Endometrial microvascular endothelial cells (primary cell): ENCODE measurements around the gene STRIP1. TPM values are rescaled to one million over a fixed set of nuclear protein-coding genes. Genes with fewer than 3 reads are reported as not detected.
"Not testable (repeated sequence)": the region's sequence is repeated elsewhere in the genome, so short reads cannot be mapped to it uniquely, and the experiment has no call there.

ENCODE experiments used
- in situ Hi-C: cut with HindIII; loops from 2 replicates; pipeline ENCODE4 v1.10.0; 2017; ENCODE audit warnings: low sequenced_read_pairs, low pct_unique_long_range_greater_than_20kb; ENCODE audit errors: inconsistent ontology term
- total RNA-seq: library from RNA; depleted of rRNA; stranded (reverse); fragments of >200 nt; gene quantifications from one replicate; pipeline ENCODE4 v1.2.3, GENCODE V29; 2015; ENCODE audit errors: inconsistent ontology term

Gene STRIP1
- total RNA-seq, 1 donor from 2014 or later: 53.1 TPM

DNA sequence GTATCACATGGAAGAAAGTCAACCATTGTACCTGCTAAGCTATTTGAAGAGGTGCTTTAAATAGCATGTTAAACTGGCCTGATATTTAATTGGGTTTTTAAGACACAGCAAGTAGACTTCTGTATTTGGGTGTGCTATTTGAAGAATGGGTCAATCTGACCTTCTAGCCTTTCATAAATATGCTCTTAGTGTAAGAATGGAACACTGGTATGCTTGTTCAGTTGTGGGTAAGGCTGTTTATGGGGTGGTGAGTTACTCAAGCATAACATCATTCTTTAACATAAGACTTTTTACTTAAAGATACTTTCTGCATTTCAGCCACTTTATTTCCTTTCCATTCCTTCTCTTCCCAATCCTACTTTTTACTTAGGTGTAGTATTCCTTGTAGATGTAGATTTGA lies 28.5 kb upstream of the STRIP1 start:
- in situ Hi-C loops: no loop called here

DNA sequence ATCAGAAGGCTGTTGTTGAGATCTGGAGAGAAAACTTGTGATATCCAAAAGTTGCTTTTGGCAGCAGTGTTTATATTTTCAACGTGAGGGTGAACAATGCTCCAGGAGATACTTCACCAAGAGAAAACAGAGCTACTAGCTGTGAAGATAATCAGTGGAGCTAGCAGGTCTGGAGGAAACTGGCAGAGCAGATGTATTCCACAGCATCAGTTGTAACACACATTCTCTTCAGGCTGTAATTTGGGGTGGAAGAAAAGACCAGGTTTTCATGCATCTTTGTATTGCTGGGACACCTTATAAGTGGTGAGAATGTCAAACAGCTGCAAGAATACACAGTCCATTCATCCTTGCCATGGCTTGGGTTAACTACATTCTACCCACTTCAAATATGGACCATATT lies 27.9 kb upstream of the STRIP1 start:
- in situ Hi-C loops: no loop called here

DNA sequence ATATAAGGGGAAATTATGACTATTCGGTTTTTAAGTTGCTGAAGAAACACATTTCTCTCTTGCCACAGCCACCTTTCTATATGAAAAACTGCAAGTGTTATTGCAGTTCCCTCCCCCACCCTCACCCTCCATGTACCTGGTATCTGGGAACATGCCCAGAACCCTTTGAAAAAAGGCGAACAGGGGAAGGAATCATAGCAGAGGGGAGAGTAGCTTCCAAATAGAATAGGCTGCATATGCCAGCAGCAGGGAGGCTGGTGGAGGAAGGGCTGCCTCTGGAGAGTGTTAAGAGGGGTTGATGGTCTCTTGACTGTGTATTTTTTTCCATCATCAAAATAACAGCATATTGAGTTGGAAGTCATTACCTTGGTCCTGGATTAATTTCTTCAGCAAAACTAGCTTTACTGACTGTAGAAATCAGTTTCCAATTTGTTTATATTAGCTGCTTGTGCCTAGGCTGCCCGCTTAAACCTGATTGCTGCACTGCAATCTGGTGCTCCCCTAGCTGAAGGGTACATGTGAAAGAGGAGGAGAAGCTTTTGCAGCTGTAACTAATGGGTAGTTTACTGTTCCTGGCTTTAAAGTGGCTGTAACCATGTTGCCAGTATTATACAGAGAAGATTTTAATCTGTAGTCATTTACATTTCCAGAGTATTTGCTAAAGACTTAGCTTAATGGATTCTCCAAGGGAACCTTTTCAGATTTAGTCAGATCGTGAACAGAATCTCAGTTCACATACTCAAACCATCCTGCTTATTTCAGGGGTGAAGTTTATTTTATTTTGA lies 27.2 kb upstream of the STRIP1 start:
- in situ Hi-C loops: no loop called here

DNA sequence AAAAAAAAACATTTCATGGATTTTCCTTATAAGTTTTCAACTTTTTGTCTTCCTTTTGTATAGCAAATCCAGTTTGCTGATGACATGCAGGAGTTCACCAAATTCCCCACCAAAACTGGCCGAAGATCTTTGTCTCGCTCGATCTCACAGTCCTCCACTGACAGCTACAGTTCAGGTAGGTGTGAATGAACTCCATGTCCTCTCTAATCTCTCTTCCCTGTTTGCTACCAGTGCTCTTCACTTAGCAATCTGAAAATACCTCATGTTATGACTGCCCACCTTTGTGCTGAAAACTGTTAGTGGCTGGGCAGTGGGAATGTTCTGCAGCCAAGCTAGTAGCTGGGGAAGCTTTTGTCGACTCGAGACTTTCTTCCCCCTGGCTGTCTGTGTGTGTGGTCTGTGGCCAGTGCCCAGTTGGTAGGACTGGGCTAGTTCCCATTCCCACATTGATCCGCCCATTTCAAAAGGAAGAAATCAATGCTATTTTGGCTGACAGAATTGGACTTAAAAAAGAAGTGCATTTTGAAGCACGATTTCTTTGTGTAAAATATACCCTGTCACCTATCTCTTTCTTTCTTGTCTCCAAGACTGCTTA lies 25.4 kb upstream of the STRIP1 start:
- in situ Hi-C loops: no loop called here

DNA sequence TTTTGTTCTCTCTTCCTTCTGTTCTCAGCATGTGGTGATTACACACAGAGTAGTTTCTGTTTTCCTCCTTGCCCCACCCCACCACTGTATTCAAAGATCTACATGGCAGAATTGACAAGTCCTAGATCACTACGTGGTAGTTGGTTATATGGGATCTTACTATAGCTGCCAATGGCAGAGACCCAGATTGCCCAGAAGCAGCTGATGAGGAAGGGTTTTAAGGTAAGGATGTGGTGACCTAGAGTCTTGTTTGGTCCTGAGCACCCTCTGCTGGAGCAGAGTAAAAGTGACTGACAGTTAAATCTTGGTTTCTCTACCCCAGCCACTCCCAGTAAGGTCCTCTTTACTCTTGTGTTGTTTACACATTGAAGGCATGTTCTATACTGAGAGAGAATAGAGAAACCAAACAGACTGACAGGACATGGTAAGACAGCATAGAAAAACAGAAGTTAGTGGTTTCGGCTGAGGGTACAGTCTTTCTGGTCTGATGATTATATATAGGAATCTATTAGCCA lies 22.8 kb upstream of the STRIP1 start:
- in situ Hi-C loops: no loop called here

DNA sequence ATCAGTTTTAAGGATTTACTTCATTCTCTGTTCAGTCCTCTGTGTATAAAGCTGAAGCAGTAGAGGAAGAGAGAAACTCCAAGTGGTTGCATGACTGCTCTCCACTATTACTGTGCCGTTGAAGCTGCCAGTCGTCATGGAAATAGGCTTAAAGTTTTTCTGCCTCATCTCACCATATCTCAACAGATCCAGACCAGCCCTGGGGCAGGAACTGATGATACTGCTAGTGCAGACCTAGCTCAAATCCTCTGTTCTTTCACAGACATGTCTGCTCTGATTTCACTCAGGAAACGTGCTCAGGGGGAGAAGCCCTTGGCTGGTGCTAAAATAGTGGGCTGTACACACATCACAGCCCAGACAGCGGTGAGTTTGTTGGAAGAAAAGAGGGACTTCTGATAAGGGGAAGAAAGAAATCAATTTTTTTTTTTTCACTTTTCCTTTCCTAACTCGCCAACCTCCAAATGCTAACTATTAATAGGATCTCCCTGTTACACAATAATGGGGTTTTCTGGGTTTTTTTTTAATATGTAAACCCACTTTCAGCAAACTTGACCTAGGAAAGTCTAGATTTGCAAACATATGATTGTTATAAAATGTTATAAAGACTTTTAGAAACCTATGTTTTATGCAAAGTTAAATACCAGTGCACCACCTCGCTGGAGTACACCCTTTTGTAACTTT lies 22.2 kb upstream of the STRIP1 start:
- in situ Hi-C loops: no loop called here

DNA sequence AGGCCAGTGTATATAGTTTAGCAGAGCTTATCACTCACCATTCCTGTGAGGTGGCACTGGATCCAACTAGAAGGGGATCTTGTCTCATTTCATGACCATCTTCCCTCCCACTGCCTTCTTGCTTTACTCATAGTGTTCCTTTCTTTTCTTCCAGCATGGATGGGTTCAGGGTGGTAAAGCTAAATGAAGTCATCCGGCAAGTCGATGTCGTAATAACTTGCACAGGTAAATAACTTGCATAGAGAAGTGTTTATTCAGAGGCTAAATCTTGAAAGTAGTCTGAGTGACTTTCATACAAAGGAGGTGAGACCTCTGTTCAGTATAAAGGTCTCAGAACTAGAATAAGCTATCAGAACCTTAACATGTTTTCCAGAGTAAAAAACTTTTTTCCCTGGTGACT lies 16.6 kb upstream of the STRIP1 start:
- in situ Hi-C loops: no loop called here

DNA sequence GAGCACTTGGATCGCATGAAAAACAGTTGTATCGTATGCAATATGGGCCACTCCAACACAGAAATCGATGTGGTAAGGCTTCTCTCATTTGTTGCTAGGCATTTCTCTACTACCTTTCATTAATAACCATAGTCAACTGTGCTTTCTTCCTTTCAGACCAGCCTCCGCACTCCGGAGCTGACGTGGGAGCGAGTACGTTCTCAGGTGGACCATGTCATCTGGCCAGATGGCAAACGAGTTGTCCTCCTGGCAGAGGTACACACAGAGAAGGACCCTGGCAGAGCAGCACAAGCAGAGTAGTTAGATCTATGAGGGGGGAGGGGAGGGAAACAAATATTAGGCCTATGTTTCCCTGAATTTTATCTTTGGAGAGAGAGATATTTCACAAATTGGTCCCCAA lies 16.0 kb upstream of the STRIP1 start:
- in situ Hi-C loops: no loop called here

DNA sequence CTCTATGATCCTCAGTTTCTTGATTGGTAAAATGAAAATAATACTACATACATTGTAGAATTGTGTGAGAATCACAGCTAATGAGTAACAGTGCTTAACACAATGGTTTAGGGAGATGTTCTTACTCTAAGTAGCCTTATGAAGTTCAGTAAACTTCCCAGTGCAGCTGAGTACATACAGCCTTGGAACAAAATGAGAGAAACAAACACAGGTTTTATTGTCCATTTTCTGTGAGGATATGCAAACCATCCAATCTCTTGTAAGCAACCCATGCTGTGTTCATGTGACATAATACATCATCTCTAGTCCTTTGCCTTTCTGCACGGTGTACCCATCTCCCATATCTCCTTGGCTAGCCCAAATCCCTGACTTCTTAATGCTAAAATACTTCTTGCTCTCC lies 14.7 kb upstream of the STRIP1 start:
- in situ Hi-C loops: no loop called here

DNA sequence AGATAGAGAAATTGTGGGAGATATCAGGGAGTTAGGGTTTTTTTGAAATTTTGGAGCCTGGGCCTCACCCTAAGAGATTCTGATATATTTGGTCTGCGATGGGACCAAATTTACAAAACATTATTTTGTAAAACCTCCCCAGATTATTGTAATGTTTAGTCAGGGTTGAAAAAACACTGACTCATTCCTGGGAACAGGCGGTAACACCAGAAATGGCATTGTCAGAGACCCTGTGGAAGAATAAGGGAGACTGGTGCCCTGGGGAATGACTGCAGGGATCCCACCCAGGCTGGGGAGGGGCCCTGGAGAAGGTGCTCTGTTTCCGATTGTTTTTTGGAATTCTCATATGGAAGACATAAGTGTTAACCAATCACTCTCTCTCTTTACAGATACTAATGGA lies 13.1 kb upstream of the STRIP1 start:
- in situ Hi-C loops: no loop called here

DNA sequence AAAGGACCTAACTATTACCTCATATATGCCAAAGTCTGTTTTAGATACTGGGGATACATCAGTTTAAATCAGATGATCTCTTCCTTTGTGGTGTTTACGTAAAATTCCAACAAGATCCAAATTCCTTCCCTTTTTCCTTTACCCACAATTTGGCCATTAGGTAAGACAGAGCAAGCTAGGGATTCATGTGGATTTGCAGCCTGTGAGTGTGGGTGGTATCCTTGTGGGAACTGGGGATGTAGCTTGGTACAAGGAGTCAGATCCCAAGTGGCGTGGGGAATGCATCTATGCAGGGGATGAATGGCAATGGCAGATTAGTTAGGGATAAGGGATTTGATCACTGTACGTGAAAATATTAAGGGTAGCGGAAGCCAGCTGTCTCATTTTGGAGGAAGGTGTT lies 9.8 kb upstream of the STRIP1 start:
- in situ Hi-C loops: no loop called here

DNA sequence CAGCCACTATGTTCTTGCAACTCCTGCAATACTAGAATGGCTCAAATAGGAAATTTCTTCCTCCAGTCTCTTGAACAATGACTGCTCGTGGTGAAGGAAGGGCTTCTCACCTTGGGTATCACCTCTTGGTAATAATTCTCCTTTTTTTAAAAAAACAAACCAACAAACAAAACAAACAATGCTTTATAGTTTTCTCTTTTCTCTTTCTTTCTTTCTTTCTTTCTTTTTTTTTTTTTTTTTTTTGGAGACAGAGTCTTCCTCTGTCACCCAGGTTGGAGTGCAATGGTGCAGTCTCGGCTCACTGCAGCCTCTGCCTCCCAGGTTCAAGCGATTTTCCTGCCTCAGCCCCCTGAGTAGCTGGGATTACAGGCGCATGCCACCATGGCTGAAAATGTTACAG lies 3.7 kb upstream of the STRIP1 start:
- in situ Hi-C loops: not testable (repeated sequence)

DNA sequence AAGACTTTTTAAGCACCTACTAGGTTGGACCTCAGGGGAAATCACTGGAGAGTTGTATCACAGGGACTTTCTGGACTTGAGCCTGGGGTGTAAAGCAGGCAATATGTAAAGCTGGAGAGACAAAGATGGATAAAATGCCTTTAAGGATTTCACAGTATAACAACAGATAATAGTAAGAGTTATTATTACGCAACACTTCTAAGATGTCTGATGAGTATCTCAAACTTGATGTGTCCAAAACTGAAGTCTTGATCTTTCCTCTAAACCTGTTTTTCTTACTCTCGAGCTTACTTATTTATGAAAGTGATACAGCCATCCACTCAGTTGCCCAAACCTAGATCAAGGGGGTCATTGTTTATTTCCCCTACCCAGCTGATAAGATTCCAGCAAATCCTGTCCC lies 2.1 kb upstream of the STRIP1 start:
- in situ Hi-C loops: no loop called here

DNA sequence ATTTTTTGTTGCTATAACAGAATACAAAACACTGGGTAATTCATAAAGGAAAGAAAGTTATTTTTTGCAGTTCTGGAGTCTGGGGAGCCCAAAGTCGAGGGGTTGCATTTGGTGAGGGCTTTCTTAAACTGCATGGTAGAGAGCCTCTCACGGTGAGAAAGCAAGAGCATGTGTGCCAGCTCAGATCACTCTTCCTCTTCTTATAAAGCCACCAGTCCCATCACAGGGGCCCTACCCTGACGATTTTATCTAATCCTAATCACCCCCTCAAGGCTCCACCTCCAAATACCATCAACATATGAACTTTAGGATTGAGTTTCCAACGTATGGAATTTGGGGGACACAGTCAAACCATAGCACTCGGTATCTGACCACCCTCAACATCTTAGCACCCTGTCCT lies 1.0 kb upstream of the STRIP1 start:
- in situ Hi-C loops: no loop called here

DNA sequence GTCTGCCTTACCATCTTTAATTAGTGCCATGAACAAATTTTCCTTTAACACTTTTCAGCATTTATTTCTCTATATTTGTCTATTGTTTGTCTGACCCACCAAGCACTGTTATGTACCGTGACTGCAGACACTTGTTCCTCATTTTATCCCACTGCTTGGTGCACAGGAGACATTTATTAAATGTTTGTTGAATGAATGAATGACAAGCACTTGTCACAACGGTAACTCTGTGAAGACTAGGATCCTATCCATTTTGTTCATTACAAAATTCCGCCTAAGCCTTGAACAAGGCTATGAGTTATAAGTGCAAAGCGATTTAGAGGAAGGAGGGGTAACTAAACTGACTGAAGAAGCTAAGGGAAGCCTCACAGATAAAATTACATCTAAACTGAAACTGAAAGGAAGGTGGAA lies 379 bp upstream of the STRIP1 start:
- in situ Hi-C loops: no loop called here

DNA sequence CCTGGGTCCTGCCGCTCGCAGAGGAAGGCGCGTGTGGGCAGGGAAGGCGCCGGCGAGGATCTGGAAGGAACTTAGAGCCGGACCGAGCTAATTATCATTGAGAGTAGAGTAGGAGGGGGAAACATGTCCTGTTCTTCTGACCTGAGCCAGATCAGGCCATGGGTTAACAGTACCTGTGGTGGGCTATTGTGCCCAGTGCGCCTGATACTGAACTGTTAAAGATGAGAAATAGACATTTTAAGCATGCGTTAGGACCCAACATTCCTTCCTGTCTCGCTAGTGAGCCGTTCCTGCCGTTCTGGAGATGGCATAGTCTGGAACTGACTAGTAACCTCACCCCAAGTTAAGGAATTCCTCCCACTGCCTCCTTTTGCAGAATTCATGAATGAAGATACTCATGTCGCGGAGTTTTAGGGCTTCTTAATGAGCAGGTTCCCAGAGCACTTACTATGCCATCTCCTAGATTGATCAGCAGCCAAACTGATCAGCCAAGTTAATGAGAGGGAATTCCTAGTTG lies 870 bp downstream of the STRIP1 start:
- in situ Hi-C loops: no loop called here

DNA sequence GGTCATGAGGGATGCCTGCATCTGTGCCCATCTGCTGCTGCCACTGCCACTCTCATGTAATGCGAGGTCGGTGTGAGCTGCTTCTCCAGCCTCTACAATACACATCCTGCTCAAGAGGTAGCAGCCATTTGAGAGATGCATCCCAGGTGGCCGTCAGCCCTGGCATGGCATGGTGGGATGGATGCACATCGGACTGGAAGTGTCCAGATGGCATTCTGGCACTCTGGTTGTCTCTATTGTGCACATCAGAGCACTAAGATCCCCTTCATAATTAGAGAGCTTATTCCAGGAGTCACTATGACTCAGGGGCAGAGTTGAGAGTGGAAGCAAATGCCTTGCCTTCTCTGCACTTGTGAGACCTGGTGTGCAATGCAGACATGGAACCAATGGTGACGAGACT lies 3.8 kb downstream of the STRIP1 start:
- in situ Hi-C loops: no loop called here

DNA sequence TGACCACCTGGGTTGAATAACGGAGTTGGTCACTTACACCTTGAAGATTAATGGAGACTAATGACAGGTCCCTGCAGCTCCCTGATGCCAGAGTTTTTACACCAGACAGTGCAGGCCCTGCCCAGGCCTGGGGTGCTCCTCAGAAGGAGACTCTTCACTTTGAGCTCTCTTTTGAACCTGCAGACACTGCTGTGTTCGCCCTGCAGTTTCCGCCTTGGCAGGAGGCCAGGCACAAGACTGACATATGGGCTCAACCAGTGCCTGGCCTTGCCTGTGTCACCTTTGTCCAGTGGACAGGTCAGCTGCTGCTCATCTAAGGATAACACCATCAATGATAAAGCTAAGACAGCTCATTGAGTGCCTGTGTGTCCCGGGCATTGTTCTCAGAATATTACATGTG lies 5.2 kb downstream of the STRIP1 start:
- in situ Hi-C loops: no loop called here

DNA sequence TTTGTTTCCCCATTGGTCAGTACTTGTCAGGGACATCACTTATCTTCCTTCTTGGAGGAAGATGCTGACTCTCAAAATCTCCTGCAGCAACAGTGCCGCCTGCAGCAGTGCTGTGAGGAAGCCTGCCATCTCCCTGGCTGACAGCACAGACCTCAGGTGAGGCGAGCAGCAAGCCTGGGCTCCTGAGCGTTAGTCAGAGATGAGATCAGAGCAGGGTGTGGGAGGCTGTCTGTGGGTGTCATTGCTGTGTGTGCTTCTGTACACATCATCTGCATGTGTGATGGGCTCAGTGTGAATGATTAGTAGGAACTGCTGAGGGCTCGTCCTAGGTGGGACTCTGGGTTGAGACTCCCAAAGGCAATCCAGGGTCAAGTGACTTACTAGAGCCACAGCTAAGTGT lies 6.1 kb downstream of the STRIP1 start:
- in situ Hi-C loops: no loop called here

DNA sequence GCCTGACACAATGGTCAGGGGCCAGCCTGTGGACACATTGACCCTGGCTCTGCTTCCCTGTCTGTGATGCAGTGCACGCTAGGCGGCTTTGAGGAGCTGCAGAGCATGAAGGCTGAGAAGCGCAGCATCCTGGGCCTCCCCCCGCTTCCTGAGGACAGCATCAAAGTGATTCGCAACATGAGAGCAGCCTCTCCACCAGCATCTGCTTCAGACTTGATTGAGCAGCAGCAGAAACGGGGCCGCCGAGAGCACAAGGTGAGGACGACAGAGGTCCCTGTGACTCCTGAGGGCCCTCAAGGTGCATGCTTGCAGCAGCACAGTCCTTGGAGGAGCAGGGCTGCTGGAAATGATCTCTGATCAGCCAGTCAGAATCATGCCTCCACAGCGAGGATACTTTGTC lies 8.6 kb downstream of the STRIP1 start:
- in situ Hi-C loops: no loop called here
